Activated T-cell treated with anti-CD3 and anti-CD28 coated beads, Interleukin-2, amount 50 U/mL, for 72 hours (primary cell): Measurements from ENCODE around the gene FHDC1. TPM values are rescaled to one million over a fixed set of nuclear protein-coding genes. Genes with fewer than 3 reads are reported as not detected.

ENCODE experiments used
- ATAC-seq, 2 donors: fragments of 150-1000 bp; cut with Tn5 transposase; replicated peaks in 1 of 2; 2 replicates each; pipeline ENCODE4 v1.10.0; 2021; ENCODE audit warnings: moderate library complexity in 2 of 2, mild to moderate bottlenecking in 1 of 2
- DNase-seq, 2 donors: peaks; one replicate each; pipeline ENCODE4 v3.0.0; 2021 to 2022; ENCODE audit warnings: mixed read lengths in 1 of 2
- H3K27ac Mint-ChIP-seq: one replicate; pipeline ENCODE4 v1.8.0; 2022; ENCODE audit warnings: mild to moderate bottlenecking, moderate library complexity, mixed read lengths
- H3K27me3 Mint-ChIP-seq: one replicate; pipeline ENCODE4 v1.8.0; 2022; ENCODE audit warnings: low read depth, mixed read lengths
- H3K36me3 Mint-ChIP-seq, 2 donors: one replicate each; pipeline ENCODE4 v1.8.0; 2022; ENCODE audit warnings: mixed read lengths in 2 of 2, mild to moderate bottlenecking in 1 of 2; ENCODE audit not compliant: insufficient read depth in 2 of 2
- H3K4me1 Mint-ChIP-seq: one replicate; pipeline ENCODE4 v1.8.0; 2022; ENCODE audit warnings: low read depth, mixed read lengths
- H3K4me3 Mint-ChIP-seq, 2 donors: one replicate each; pipeline ENCODE4 v1.8.0; 2022; ENCODE audit warnings: mild to moderate bottlenecking in 2 of 2, mixed read lengths in 2 of 2, moderate library complexity in 2 of 2
- H3K9me3 Mint-ChIP-seq, 2 donors: one replicate each; pipeline ENCODE4 v1.8.0; 2022; ENCODE audit warnings: mixed read lengths in 2 of 2
- total RNA-seq, 2 donors: library from RNA; stranded (reverse); gene quantifications; one replicate each; pipeline ENCODE4 v1.2.3, GENCODE V29; 2022

FHDC1 gene
- total RNA-seq, 2 donors from 2014 or later, result 0.10 to 0.14 TPM

DNA sequence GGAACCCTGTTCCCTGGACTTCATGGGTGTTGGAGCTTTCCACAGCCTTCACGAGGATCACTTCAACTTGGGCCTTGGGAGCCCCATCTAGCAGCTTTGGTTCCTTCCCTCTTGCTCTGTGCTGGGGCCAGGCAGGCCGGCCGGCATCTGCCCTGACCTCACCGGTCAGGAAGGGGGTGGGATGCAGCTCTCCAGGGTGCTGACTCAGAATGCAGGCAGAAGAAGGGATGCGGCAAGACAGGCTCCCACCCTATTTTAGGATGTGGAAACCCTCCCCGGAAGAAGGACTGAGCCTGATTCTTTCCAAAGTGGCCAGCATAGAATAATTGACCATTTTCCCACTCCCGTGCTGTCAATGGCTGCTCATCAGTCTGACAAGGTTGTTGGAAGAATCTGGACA lies 47.1 kb downstream of the FHDC1 start:
- DNase-seq (no peak), ATAC-seq (no peak)
- Mint-ChIP-seq H3K4me1 (no peaks in the 10 kb centered on the region), H3K27ac (no peak overlapping the region), H3K36me3 (no peaks in the 10 kb centered on the region), H3K4me3 (no peak overlapping the region), H3K9me3 (no peaks in the 10 kb centered on the region), H3K27me3 (no peaks in the 10 kb centered on the region)

DNA sequence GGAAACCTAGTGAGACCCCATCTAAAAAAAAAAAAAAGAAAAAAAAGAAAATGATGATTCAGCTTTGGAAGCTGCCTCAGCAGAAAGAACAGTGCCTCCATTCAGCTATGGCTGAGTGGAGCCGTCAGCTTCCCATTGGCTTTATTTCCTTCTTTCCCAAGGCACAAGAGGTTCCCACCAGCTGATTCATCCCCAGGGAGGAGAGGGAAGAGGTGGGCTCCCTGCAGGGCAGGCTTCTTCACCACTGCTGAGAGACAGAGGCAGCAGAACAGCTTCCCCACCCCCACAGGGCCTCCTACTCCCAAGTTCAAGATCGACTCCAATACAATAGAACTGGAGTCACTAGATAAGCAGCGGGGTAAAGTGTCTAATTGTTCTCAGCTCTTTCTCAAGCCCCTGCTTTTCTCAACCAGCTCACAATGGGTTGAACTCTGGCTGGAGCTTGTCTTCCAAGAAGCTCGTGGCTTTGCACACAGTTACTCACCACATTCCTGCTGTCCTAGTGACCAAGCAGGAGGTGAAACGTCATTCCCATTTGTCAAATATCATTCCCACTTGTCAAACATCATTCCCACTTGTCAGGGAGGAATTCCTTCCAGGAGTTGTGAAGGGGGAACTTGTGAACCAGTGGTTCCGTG lies 47.8 kb downstream of the FHDC1 start:
- DNase-seq (no peak), ATAC-seq (no peak)
- Mint-ChIP-seq H3K4me1 (no peaks in the 10 kb centered on the region), H3K9me3 (no peaks in the 10 kb centered on the region), H3K27me3 (no peaks in the 10 kb centered on the region), H3K36me3 (no peaks in the 10 kb centered on the region), H3K27ac (no peak overlapping the region), H3K4me3 (no peak overlapping the region)

DNA sequence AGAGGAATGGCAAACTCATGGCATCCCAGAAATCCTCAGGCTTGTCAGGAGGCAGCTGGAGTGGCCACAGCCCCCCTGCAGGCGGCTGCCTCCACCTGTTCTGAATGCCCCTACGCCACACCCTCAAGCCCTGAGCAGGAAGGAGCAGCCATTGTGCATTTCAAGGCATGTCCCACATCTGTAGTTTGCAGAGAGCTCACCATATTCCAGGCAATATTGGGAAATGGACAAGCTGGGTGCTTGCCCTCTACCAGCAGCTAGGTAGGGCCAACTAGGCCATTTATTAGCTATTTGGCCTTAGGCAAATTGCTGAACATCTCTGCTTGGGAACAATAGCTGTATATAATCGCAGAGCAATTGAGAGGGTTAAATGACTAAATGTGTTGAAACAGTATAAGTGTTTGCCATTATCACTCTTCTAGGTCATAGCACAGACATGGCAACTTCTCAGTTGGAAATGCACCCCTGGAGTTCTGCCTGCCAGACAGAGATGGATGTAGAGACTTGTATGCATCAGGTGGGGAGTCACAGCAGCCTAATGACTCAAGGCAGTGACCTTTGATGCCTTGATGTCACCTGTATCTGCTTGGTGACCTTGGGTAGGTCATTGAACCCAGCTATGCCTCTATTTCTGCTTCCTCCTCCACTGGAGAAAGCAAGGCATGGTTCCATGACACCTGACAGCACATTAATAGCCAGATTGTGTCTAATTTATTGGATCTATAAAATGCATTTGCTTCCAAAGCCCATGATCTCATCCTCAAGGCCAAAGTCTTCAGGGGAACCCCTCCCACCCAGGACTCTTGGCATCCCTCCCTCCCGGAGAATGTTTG lies 52.8 kb downstream of the FHDC1 start:
- ATAC-seq, result no peak
- Mint-ChIP-seq H3K4me3 (no peak overlapping the region), H3K27ac (no peak overlapping the region), H3K4me1 (no peaks in the 10 kb centered on the region), H3K27me3 (no peaks in the 10 kb centered on the region), H3K9me3 (no peaks in the 10 kb centered on the region), H3K36me3 (no peaks in the 10 kb centered on the region)
- no peak for DNase-seq

DNA sequence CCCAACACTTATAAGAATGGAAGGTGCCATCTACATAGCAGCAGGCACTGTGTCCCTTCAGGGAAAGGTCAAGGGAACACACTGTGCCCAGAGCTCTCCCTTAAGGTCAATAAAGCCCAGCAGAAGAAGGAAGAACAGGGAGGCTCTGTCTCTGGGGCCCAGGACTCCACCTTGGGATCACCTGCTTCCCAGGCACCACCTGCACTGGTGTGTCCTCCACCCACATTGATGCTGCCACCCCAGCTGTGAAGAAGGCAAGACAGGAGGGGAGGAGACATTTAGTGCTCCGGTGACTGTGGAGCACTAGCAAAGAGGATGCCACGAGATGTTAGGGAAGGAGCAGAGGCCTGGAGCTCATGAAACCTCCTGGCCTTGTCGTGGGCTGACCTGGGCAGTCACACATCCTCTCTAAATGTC lies 53.4 kb downstream of the FHDC1 start:
- Mint-ChIP-seq H3K9me3 (no peaks in the 10 kb centered on the region), H3K27me3 (no peaks in the 10 kb centered on the region), H3K36me3 (no peaks in the 10 kb centered on the region), H3K27ac (no peak overlapping the region), H3K4me3 (no peak overlapping the region), H3K4me1 (no peaks in the 10 kb centered on the region)
- DNase-seq (no peak), ATAC-seq (no peak)

DNA sequence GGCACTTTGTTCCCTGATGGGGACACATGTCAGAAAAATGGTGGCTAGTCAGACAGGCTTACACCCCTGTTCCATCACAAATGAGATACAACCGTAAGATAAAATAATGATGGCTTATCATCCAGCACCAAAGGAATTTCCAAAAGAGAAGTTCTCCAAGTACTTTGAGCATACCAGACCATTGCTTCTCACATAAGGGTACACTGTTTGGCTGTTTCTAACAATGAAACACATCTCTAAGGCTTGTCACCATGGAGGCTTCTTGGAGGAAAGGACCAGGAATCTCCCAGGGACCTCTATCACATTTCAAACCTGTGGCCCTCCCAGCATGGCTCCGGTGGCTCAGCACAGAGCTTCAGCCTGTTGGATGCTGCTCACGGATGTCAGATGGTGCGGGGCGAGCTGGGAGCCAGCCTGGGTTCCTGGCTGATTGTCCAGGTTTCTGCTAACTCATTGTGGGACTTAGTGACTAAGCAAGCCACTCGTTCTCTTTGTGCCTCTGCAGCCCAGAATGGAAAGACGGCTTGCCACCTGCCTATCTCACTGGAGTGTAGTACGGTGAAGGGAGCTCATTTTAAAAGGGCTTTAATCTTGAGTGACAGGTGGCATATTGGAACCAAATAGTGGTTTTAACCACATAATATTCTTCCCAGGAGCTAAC lies 54.5 kb downstream of the FHDC1 start:
- no peak for ATAC-seq
- DNase-seq, result no peak
- H3K4me3 Mint-ChIP-seq, result no peak overlapping the region
- H3K4me1 Mint-ChIP-seq, result no peaks in the 10 kb centered on the region
- H3K9me3 Mint-ChIP-seq, result no peaks in the 10 kb centered on the region
- no peaks in the 10 kb centered on the region for H3K27me3 Mint-ChIP-seq
- H3K36me3 Mint-ChIP-seq, result no peaks in the 10 kb centered on the region
- H3K27ac Mint-ChIP-seq, result no peak overlapping the region

DNA sequence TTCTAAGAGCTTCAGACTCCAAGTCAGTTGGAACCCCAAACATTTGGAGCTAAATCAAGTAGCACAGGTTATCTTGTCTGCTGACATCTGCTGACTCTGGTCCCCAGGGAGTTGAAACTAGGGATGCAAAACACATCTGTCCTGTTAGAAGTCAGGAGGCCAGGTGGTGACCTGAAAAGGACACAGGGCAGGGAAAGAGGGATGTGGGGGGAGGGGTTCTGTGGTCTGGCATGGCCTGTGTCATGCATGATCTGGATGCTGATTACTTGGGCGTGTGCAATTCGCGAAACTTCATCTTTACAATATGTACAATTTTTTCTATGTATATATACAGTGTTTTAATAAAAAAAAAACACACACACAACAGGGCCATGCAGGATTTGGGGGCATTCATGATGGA lies 55.3 kb downstream of the FHDC1 start:
- Mint-ChIP-seq H3K4me3 (no peak overlapping the region), H3K27ac (no peak overlapping the region), H3K36me3 (no peaks in the 10 kb centered on the region), H3K9me3 (no peaks in the 10 kb centered on the region), H3K4me1 (no peaks in the 10 kb centered on the region), H3K27me3 (no peaks in the 10 kb centered on the region)
- ATAC-seq (no peak), DNase-seq (no peak)

DNA sequence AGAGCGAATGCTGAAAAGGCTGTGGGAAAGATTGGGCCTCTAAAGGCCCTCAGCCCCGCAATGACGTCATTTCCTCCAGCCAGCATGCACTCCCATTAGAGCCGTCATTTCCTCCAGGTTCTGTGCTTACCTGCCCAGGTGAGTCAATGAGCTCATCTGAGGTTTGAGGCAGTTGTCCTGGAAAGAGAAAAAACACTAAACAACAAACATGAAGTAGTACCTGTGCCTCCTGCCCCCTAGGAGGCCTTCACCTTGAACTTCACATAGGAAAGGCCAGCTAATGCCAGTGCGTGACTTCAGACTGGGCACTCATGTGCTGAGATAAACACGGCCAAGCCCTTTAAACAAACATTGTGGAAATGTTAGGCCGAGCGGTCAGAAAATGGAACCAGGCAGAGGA lies 55.9 kb downstream of the FHDC1 start:
- no peaks in the 10 kb centered on the region for H3K27me3 Mint-ChIP-seq
- H3K4me3 Mint-ChIP-seq, result no peak overlapping the region
- no peaks in the 10 kb centered on the region for H3K4me1 Mint-ChIP-seq
- H3K36me3 Mint-ChIP-seq, result no peaks in the 10 kb centered on the region
- no peak for ATAC-seq
- H3K27ac Mint-ChIP-seq, result no peak overlapping the region
- no peak for DNase-seq
- no peaks in the 10 kb centered on the region for H3K9me3 Mint-ChIP-seq

DNA sequence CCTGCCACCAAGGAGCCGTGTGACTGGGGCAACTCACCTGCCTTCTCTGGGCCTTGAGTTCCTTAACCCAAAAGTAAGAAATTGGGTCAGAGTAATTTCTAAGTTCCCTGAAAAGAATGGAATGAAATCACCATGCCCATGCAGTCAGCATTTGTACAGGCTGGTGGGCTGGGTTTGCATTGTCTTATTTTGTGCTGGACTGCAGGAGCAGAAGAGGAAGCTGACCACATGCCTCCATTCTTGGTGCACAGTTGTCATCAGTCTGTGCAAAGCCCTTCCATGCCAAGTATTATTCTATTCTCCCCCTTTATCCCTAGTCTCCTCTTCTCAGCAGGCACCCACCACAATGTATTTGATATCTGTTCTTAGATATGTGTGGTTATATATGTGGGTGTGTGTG lies 56.3 kb downstream of the FHDC1 start:
- H3K4me3 Mint-ChIP-seq, result no peak overlapping the region
- DNase-seq, result no peak
- no peaks in the 10 kb centered on the region for H3K36me3 Mint-ChIP-seq
- H3K27me3 Mint-ChIP-seq, result no peaks in the 10 kb centered on the region
- no peaks in the 10 kb centered on the region for H3K4me1 Mint-ChIP-seq
- no peak for ATAC-seq
- H3K27ac Mint-ChIP-seq, result no peak overlapping the region
- H3K9me3 Mint-ChIP-seq, result no peaks in the 10 kb centered on the region

DNA sequence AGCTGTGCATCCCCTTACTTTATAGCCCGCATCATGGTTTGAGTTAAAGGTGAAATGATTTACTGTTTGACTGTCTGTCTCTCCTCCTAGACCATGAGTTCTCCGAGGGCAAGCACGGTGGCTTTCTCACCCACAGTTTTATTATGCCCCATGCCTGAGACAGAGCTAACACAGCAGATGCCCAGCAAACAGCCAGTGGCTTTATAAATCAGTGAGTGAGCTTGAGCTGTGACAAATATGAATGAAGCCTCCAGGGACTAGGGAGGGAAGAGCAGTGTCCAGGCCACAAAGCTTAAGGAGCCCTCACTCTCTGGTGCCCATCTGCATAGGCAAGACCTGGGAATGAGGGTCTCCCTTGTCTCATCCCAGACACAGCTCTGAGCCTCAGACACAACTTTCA lies 57.9 kb downstream of the FHDC1 start:
- no peaks in the 10 kb centered on the region for H3K9me3 Mint-ChIP-seq
- no peaks in the 10 kb centered on the region for H3K4me1 Mint-ChIP-seq
- H3K27ac Mint-ChIP-seq, result no peak overlapping the region
- no peak overlapping the region for H3K4me3 Mint-ChIP-seq
- no peaks in the 10 kb centered on the region for H3K36me3 Mint-ChIP-seq
- no peak for DNase-seq
- peaks cover 10% of the 10 kb centered on the region for H3K27me3 Mint-ChIP-seq
- ATAC-seq, result no peak

DNA sequence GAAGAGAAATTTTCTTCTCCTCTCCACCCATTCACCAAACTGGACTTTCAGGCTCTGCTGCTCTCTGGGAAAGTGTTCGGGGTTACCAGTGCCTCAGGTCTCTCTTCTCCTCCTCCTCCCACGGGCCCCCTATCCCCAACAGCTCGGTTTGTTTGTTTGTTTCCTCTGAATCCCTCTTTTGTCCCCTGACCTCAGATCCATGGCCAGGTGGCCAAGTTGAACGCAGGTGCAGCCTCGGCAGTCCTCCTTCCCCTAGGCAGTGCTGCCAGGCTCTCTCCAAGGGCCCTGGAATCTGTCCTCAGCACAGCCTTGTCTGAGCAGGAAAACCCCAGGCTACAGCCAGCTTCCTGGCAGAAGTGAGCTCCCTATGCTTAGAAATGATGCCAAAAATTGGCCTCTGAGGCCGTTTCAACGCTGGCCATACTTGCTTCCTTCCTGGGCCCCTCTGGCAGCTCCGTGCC lies 60.0 kb downstream of the FHDC1 start:
- Mint-ChIP-seq H3K27me3 (peaks cover 10% of the 10 kb centered on the region), H3K27ac (no peak overlapping the region), H3K4me3 (no peak overlapping the region), H3K9me3 (no peaks in the 10 kb centered on the region), H3K36me3 (no peaks in the 10 kb centered on the region), H3K4me1 (no peaks in the 10 kb centered on the region)
- ATAC-seq, result no peak
- no peak for DNase-seq

DNA sequence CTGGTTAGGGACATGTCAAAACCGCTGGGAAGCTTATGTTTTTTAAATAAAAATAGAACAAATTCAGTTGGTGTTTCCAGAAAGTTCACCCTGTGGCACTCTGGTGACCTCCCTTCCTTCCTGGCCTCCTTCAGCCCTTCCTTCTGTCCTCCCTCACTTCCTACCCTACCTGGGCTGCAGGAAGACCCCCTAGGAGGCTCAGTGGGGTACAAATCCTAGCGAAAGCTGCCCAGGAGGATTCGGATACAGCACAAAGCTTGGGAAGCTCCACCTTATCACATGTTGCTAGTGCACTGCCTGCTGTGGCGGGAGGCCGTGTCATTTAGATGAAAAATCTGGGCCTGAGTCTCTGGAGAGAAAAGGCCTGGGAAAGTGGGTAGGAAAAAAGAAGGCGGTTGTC lies 60.5 kb downstream of the FHDC1 start:
- Mint-ChIP-seq H3K4me3 (no peak overlapping the region), H3K4me1 (no peaks in the 10 kb centered on the region), H3K27me3 (peaks cover 10% of the 10 kb centered on the region), H3K9me3 (no peaks in the 10 kb centered on the region), H3K36me3 (no peaks in the 10 kb centered on the region), H3K27ac (no peak overlapping the region)
- ATAC-seq (no peak), DNase-seq (no peak)

DNA sequence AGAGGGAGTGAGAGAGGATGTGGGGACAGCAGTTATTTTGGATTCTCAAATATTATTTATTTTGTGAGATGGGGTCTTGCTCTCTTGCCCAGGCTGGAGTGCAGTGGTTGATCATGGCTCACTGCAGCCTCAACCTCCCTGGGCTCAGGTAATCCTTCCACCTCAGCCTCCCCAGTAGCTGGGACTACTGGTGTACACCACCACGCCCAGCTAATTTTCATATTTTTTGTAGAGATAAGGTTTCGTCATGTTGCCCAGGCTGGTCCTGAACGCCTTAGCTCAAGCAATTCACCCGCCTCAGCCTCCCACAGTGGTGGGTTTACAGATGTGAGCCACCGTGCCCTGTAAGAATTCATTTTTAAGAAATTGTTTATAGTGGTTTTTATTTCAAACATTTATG lies 61.2 kb downstream of the FHDC1 start:
- ATAC-seq (no peak), DNase-seq (no peak)
- H3K9me3 Mint-ChIP-seq, result no peaks in the 10 kb centered on the region
- H3K27me3 Mint-ChIP-seq, result peaks cover 10% of the 10 kb centered on the region
- H3K4me1 Mint-ChIP-seq, result no peaks in the 10 kb centered on the region
- no peak overlapping the region for H3K4me3 Mint-ChIP-seq
- H3K36me3 Mint-ChIP-seq, result no peaks in the 10 kb centered on the region
- no peak overlapping the region for H3K27ac Mint-ChIP-seq

DNA sequence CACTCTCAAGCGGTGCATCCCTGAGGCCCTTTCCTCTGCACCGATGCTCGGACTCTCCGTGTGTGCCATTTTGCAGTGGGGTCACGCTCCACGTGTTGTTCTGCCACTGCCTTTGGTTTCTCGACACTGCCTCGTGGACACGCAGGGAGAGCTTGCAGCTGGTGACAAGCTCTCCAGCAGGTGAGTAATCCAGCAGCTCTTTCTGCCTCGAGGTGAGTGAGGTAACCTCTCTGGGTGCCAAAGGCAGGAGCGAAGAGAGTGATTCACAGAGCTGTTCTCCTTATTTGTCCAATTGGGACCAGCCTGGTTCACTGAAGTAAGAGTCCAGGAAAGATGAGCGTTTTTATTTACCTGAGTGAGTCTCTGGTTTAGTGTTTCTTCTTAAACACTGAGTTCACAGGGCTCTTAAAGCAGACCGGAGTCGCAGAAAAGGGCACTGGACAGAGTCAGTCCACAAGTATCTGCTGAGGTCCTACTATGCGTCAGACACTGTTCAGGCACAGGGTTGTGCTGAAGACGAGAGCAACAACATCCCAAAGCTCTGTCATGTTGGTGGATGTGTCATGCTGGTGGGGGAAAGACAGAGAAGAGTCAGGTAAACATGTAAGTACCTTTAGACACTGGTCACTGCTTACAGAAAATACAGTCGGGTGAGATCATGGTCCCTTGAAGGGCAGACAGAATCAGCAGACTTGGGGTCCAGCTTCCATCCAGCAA lies 61.8 kb downstream of the FHDC1 start:
- no peaks in the 10 kb centered on the region for H3K9me3 Mint-ChIP-seq
- no peak for ATAC-seq
- no peak overlapping the region for H3K4me3 Mint-ChIP-seq
- DNase-seq, result no peak
- H3K36me3 Mint-ChIP-seq, result no peaks in the 10 kb centered on the region
- H3K27ac Mint-ChIP-seq, result no peak overlapping the region
- H3K4me1 Mint-ChIP-seq, result no peaks in the 10 kb centered on the region
- H3K27me3 Mint-ChIP-seq, result peaks cover 10% of the 10 kb centered on the region
